HG03159 (cell line): ENCODE measurements around the gene ZNF780B.

Source experiments
- ATAC-seq: cut with Tn5 transposase; IDR thresholded peaks from one replicate; pipeline ENCODE4 v1.9.1; 2021; ENCODE audit warnings: mild to moderate bottlenecking, moderate library complexity; ENCODE audit not compliant: unreplicated experiment

ZNF780B gene

DNA sequence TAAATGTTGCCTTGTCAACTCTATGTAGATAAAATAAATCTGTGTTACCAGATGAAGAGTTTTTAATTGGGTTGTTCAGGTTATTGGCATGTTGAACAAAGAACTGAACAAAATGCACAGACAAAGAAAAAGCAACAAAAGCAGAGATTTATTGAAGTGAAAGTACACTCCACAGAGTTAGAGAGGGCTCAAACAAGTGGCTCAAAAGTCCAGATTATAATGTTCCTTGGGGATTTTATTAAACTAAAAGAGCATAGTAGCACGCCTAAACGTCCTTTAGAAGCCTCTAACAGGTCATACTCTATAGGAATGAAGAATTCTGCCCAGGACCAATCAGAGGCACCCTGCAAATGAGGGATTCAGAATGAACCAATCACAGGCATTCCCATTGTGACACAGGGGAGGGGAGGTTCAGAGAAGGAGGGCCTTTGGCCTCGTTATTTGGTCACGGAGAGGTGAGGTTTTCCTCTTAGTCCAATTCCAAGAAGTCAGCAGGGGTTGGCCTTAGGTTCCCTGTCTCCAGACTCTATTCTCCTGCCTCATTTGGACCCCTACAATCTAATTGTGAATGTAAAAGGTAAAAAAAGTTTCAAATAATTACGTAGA is 72.2 kb downstream of the ZNF780B start:
- ATAC-seq, result no peak

DNA sequence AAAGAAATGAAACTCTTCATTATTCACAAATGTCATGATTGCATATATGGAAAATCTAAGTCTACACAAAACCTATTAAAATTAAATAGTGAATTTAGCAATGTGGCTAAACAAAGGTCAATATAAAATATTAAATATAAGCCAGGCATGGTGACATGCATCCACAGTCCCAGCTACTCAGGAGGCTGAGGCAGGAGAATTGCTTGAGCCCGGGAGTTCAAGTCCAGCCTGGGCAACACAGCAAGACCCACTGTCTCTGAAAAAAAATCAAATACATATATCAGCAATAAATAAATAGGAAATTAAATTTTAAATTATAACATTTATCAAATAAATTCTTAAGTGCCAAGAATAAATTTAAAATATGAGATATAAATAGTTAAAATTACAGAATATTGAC is 73.1 kb downstream of the ZNF780B start:
- ATAC-seq, result no peak
